ENCODE results near the gene KIRREL3.
"Not testable (repeated sequence)": the region's sequence is repeated elsewhere in the genome, so short reads cannot be mapped to it uniquely, and the experiment has no call there.

KIRREL3 gene

DNA sequence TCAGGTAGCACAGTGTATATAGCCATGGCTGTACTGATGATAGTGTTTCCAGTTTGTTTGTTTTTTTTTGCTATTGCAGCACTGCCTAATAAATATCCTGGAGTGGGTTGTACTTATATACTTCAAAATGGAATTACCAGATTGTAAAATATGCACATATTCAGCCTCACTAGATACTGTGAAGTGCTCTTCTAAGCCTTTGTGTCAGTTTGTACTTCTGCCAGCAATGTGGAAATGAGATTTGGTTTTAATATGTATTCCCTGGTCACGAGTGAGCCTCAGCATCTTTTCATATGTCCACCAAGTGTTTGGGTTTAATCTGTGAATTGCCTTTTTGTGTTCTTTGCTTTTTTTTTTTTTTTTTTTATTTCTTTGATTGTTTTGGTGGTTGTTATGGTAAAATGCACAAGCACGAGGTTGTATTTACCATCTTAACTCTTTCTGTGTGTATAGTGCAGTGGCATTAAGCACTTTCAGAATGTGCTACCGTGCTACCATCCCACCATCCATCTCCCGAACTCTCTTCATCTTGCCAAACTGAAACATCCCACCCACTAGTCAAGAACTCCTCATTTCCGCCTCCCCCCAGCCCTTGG is 610.2 kb downstream of the KIRREL3 start:
- DNase-seq, result no peak

- DNase-seq, result no peak
Measured at GRCh38 chr11:126387857-126388256, 612.7 kb downstream of the KIRREL3 start.

GRCh38 chr11:126386729-126387071 is 613.9 kb downstream of the KIRREL3 start:
- not testable (repeated sequence) for DNase-seq

DNA sequence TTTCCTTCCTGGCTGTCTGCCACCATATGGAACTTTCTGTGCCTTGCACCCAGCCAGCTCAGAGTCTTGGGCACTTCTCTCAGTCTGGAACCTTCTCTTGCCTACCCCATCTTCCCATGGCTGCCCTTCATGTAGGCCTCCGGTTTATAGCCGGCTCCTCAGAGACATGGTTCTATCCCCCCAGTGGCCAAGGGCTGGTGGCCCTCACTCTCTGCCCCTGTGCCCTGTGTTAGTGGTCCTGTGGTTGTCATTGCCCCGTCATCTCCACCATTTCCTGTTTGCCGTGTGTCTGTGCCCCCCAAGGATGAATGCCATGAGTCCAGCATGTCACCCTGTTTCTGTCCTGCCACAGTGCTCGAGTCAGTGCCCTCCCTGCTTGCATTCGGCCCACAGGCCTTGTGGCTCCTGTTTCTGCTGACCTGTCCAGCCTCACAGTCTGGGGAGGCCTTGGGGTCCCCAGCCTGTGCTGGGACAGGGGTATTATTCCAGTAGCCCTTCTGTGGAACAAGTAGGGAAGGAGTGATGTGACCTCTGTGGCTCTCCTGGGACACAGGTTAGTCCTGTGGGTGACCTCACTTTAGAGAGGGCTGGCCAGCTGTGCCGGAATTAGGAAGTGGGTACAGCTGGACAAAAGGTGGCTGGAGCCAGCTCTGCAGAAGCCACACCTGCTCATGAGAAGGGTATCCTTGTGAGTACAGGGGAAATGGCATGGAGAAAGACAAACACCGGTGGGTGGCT is 614.4 kb downstream of the KIRREL3 start:
- DNase-seq, result no peak

GRCh38 chr11:126384449-126385070 is 616.0 kb downstream of the KIRREL3 start:
- DNase-seq, result no peak

- DNase-seq, result no peak
Measured at GRCh38 chr11:126383339-126384335, 616.9 kb downstream of the KIRREL3 start.

DNA sequence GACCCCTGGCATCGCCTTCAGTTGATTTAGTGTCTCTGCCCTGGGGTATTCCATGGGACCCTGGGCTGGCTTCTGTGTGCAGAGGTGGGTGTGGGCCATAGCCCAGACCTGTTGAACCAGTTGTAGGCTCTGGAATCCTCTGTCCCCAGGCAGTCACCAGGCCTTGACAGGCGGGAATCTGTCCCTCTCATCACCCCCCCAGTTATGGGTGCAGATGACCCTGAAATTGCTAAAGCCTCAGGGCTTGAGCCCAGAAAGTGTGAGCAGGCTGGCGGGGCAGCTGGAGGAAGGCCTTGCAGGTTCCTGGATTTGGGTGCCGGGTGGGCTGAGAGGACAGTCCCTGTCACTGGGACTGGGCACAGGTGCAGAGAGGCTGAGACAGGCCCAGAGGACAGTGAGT is 617.9 kb downstream of the KIRREL3 start:
- not testable (repeated sequence) for DNase-seq

- DNase-seq, result not testable (repeated sequence)
Measured at GRCh38 chr11:126381960-126382359, 618.6 kb downstream of the KIRREL3 start.

DNA sequence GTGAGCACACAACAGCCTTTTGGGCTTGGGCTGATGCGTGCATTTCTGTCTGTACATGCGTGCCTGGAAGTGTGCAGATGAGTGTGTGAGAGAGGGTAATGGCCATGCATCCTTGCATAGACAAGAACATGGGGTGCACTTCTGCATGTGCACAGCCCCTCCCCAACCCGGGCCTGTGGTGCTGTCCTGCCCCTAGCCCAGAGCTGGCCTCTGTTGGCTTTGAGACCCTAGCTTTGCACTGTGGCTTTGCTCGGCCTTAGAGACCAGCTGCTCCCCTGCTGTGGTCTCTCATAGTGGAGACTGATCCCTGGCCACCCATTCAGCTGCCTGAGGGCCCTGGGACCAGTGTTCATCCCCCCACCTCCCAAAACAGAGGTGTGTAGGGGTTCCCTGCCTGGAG is 619.7 kb downstream of the KIRREL3 start:
- DNase-seq, result no peak

- DNase-seq, result no peak
Measured at GRCh38 chr11:126378763-126379162, 621.8 kb downstream of the KIRREL3 start.

DNA sequence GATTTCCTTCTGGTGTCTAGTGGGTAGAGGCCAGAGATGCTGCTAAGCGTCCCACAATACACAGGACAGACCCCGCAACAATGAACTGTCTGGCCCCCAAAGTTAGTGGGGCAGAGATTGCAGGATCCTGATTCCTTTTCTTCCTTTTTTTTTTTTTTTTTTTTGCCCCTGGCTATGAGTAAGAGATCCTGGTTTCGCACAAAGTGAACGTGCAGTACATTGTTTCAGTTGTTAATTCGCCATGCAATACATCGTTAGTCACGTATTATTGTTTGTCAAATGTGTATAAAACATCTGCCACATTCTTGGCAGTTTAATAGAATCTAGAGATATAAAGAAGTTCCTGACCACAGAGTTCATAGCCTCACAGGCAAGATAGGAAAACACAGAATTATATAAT is 624.8 kb downstream of the KIRREL3 start:
- no peak for DNase-seq

DNA sequence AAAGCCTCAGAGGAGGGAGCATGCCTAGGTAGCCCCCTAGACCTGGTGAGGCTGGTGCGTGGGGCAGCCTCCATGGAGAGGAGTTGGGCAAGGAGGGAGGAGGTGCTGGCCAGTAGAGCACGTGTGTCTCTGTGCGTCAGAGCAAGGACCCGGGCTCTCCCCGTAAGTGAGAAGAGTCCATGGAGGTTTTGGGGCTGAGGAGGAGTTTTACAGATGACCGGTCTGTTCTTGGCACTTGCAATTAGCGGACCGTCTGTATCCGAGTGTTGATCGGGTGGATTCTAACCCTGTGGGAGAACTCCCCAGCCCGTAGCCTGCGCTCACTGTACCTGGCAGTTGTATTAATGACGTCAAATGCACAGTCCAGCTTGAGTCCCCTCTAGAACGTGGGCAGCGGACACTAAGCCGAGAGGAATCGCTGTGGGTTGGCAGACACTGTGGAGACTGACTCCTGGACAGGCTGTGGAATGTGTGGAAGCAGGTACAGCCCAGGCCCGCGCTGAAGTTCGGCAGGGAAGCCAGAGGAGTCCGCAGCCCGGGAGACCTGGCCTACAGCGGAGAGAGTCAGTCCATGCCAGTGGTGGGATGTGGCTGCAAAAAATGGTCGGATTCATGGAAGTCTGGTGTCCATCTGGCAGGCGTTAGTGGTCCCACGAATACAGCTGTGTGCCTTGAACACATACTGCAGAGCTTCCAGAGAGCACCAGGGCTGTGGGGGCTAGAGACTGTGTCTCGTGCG is 625.8 kb downstream of the KIRREL3 start:
- not testable (repeated sequence) for DNase-seq

GRCh38 chr11:126373389-126374066 is 627.0 kb downstream of the KIRREL3 start:
- DNase-seq, result not testable (repeated sequence)
